Ovary (tissue), 9 donors: Measurements from ENCODE around the gene RNF2. TPM values are rescaled to one million over a fixed set of nuclear protein-coding genes. Genes with fewer than 3 reads are reported as not detected.

ENCODE experiments used
- DNase-seq, 5 donors: peaks; one replicate each; pipeline ENCODE4 v3.0.0-alpha.2; 2019 to 2020
- H3K27ac ChIP-seq, 2 donors: fragments of 200-600 bp; one replicate each; pipeline versions ENCODE4 v1.5.1 to v1.8.0; 2019 to 2022
- H3K27me3 ChIP-seq: fragments of 200-600 bp; one replicate; pipeline ENCODE4 v1.8.0; 2022
- H3K36me3 ChIP-seq: fragments of 200-600 bp; sonication (generic); one replicate; pipeline ENCODE4 v1.5.1; 2019
- H3K4me1 ChIP-seq: one replicate; pipeline ENCODE4 v1.8.1; 2013; ENCODE audit warnings: mild to moderate bottlenecking, moderate library complexity; ENCODE audit not compliant: insufficient read depth
- H3K4me3 ChIP-seq: fragments of 200-600 bp; sonication (generic); one replicate; pipeline ENCODE4 v1.5.1; 2017
- H3K9me3 ChIP-seq, 2 donors: fragments of 200-600 bp in 1 of 2; sonication (generic) in 1 of 2; one replicate each; pipeline versions ENCODE4 v1.5.1 to v1.8.1; 2013 to 2019; ENCODE audit warnings: mild to moderate bottlenecking in 1 of 2, moderate library complexity in 1 of 2
- EP300 ChIP-seq: sonication (generic); formaldehyde crosslinking; IDR thresholded peaks from one replicate; pipeline ENCODE4 v1.6.1; 2017; ENCODE audit warnings: antibody characterized with exemption
- POLR2A ChIP-seq: fragments of 450-650 bp; IDR thresholded peaks from one replicate; pipeline ENCODE4 v1.6.1; 2017; ENCODE audit warnings: antibody characterized with exemption, mild to moderate bottlenecking, moderate library complexity
- WGBS, 3 donors: extraction: QIAGEN DNeasy Blood & Tissue Kit in 1 of 3; methylation state at CpG; one replicate each; pipeline versions ENCODE4 v1.1.5 to v1.1.7; 2013 to 2017; 5-methylcytosine and 5-hydroxymethylcytosine counted together
- intact Hi-C, 4 donors: fragments of 100-400 bp; cut with DNase I; formaldehyde crosslinking; loops; one replicate each; pipeline versions ENCODE4 v1.11.0 to v1.15.1; 2022 to 2023
- polyA plus RNA-seq, 2 donors: library from polyadenylated mRNA; stranded (reverse); fragments of 200-250 nt in 1 of 2; fragments of 350-450 nt in 1 of 2; fragmentation: Illumina TruSeq in 1 of 2; extraction: RNeasy Lipid Tissue Mini Kit (QIAGEN cat#74804) in 1 of 2; gene quantifications; one replicate each; pipeline ENCODE4 v1.2.3, GENCODE V29; 2013 to 2014
- total RNA-seq, 7 donors: library from RNA; depleted of rRNA in 2 of 7; stranded (reverse); fragments of >200 nt in 2 of 7; fragmentation: NEBNext Ultra II Directional in 3 of 7; extraction: Animal tissue kit (Norgen Biotek cat#: 25700) in 3 of 7; gene quantifications; one replicate each; pipeline versions ENCODE4 v1.1.0 to v1.2.4, GENCODE V29; 2016 to 2023
- TF ChIP-seq, protein P1 (sequence below), 3 donors: fragments of 450-650 bp in 2 of 3; fragments of 200-600 bp in 1 of 3; IDR thresholded peaks; one replicate each; pipeline versions ENCODE4 v1.5.1 to v1.8.0; 2016 to 2022; ENCODE audit warnings: antibody characterized with exemption in 3 of 3, mild to moderate bottlenecking in 1 of 3
- donor health status: DM: no; HTN: no; CAD: no; lungs with moderate emphysema.
- donor health status: DM: no; HTN: no; CAD: no.
- donor health status: Bipolar disorder and iron deficiency.
- donor health status: DM: yes; HTN: yes; CAD: no.
- donor health status: DM: no; HTN: no; CAD: no.
- donor health status: DM: yes; HTN: yes; CAD: no.

RNF2 gene
- total and polyA plus RNA-seq, 9 donors = 7.0 to 29.6 (median 21.1) TPM

- intact Hi-C loops = loop anchor here in 1 of 4 donors (10.0 kb wide), 1 partner anchor 115 kb away; the partner anchor contains the start of genes SWT1 and TRMT1L
- Histone ChIP-seq H3K4me1 (no peaks in the 10 kb centered on the region), H3K9me3 (no peaks in the 10 kb centered on the region), H3K27me3 (no peaks in the 10 kb centered on the region), H3K27ac (no peak overlapping the region), H3K36me3 (no peaks in the 10 kb centered on the region), H3K4me3 (no peak overlapping the region)
- WGBS, 3 donors = 62 to 66% (median 65%) methylated on average over 4 of the region's 4 CpGs
- TF ChIP-seq EP300 (no peak), POLR2A (no peak)
- TF ChIP-seq, protein P1, sequence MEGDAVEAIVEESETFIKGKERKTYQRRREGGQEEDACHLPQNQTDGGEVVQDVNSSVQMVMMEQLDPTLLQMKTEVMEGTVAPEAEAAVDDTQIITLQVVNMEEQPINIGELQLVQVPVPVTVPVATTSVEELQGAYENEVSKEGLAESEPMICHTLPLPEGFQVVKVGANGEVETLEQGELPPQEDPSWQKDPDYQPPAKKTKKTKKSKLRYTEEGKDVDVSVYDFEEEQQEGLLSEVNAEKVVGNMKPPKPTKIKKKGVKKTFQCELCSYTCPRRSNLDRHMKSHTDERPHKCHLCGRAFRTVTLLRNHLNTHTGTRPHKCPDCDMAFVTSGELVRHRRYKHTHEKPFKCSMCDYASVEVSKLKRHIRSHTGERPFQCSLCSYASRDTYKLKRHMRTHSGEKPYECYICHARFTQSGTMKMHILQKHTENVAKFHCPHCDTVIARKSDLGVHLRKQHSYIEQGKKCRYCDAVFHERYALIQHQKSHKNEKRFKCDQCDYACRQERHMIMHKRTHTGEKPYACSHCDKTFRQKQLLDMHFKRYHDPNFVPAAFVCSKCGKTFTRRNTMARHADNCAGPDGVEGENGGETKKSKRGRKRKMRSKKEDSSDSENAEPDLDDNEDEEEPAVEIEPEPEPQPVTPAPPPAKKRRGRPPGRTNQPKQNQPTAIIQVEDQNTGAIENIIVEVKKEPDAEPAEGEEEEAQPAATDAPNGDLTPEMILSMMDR (IDR thresholded peaks at IDR 0.05) = no peak
- DNase-seq = no peak
Measured at GRCh38 chr1:185039726-185040407, 5.5 kb upstream of the RNF2 start.

DNA sequence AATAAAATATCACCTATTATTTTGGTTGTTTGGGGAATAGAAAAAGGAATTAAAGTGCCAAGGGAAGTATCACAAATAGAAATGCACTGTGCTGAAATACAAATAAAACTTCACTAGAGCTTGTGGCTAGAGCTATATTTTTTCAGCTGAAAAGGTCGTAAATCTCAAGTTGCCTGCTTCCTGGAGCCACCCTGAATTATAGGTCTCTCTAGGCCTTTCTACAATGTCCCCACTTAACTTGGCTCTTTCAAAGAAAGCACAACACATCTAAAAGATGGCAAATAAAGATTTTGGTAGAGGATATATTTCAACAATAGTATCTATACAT, 5.0 kb upstream of the RNF2 start:
- intact Hi-C loops = loop anchor here in 1 of 4 donors (10.0 kb wide), 1 partner anchor 114 kb away; the partner anchor contains the start of genes SWT1 and TRMT1L

GRCh38 chr1:185041742-185042141, 3.6 kb upstream of the RNF2 start:
- Histone ChIP-seq H3K4me3 (no peak overlapping the region), H3K27me3 (no peaks in the 10 kb centered on the region), H3K27ac (no peak overlapping the region), H3K9me3 (no peaks in the 10 kb centered on the region), H3K36me3 (no peaks in the 10 kb centered on the region), H3K4me1 (no peaks in the 10 kb centered on the region)
- 24 to 37% (median 26%) methylated on average over 1 of the region's 1 CpG for WGBS, 3 donors
- TF ChIP-seq, protein P1 (IDR thresholded peaks at IDR 0.05) = no peak
- TF ChIP-seq EP300 = no peak
- TF ChIP-seq POLR2A = no peak
- intact Hi-C loops = loop anchor here in 1 of 4 donors (10.0 kb wide), 1 partner anchor 113 kb away; the partner anchor contains the start of genes SWT1 and TRMT1L
- no peak for DNase-seq

More for the DNA sequence above, 5.0 kb upstream of the RNF2 start:
- WGBS, 3 donors = 68 to 76% (median 73%) methylated on average over 1 of the region's 1 CpG
- no peak for DNase-seq
- Histone ChIP-seq H3K9me3 (no peaks in the 10 kb centered on the region), H3K4me1 (no peaks in the 10 kb centered on the region), H3K36me3 (no peaks in the 10 kb centered on the region), H3K4me3 (no peak overlapping the region), H3K27me3 (no peaks in the 10 kb centered on the region), H3K27ac (no peak overlapping the region)
- TF ChIP-seq POLR2A (no peak), EP300 (no peak)
- TF ChIP-seq, protein P1 (IDR thresholded peaks at IDR 0.05) = no peak

- no peaks in the 10 kb centered on the region for H3K27me3 ChIP-seq
- H3K27ac ChIP-seq = no peak overlapping the region
- H3K4me1 ChIP-seq = no peaks in the 10 kb centered on the region
- WGBS, 3 donors = 76 to 88% (median 78%) methylated on average over 6 of the region's 6 CpGs
- H3K36me3 ChIP-seq = no peaks in the 10 kb centered on the region
- H3K4me3 ChIP-seq = no peak overlapping the region
- DNase-seq = no peak
- intact Hi-C loops = loop anchor here in 1 of 4 donors (10.0 kb wide), 1 partner anchor 112 kb away; the partner anchor contains the start of genes SWT1 and TRMT1L
- TF ChIP-seq, protein P1 (IDR thresholded peaks at IDR 0.05) = no peak
- TF ChIP-seq POLR2A = no peak
- TF ChIP-seq EP300 = no peak
- H3K9me3 ChIP-seq = no peaks in the 10 kb centered on the region
Measured at GRCh38 chr1:185042737-185043136, 2.6 kb upstream of the RNF2 start.
